KOPT-K1 (cell line): Measurements from ENCODE around the gene KEAP1.

Experiments used
- H3K27ac ChIP-seq: fragments of 200-600 bp; sonication (generic); 2 replicates; pipeline ENCODE4 v1.5.1; 2016; ENCODE audit warnings: antibody characterized with exemption, mild to moderate bottlenecking, low read depth, low read length; ENCODE audit not compliant: poor library complexity, severe bottlenecking
- H3K36me3 ChIP-seq: fragments of 200-600 bp; sonication (generic); 2 replicates; pipeline ENCODE4 v1.5.1; 2017; ENCODE audit warnings: antibody characterized with exemption, mild to moderate bottlenecking, low read length, moderate library complexity; ENCODE audit not compliant: insufficient read depth
- H3K9me3 ChIP-seq: fragments of 200-600 bp; sonication (generic); 2 replicates; pipeline ENCODE4 v1.5.1; 2017; ENCODE audit warnings: antibody characterized with exemption, low read length, mild to moderate bottlenecking; ENCODE audit not compliant: insufficient read depth, poor library complexity, severe bottlenecking

KEAP1 gene

GRCh38 chr19:10516064-10516385 is 12.9 kb upstream of the KEAP1 start:
- H3K36me3 ChIP-seq, result no peaks in the 10 kb centered on the region
- no peak overlapping the region for H3K27ac ChIP-seq
- no peaks in the 10 kb centered on the region for H3K9me3 ChIP-seq

GRCh38 chr19:10514211-10515145 is 11.3 kb upstream of the KEAP1 start:
- Histone ChIP-seq H3K9me3 (no peaks in the 10 kb centered on the region), H3K36me3 (no peaks in the 10 kb centered on the region), H3K27ac (no peak overlapping the region)

- Histone ChIP-seq H3K27ac (no peak overlapping the region), H3K9me3 (no peaks in the 10 kb centered on the region), H3K36me3 (no peaks in the 10 kb centered on the region)
These were observed 10.1 kb upstream of the KEAP1 start for GRCh38 chr19:10513223-10513622.

- Histone ChIP-seq H3K36me3 (no peaks in the 10 kb centered on the region), H3K27ac (no peak overlapping the region), H3K9me3 (no peaks in the 10 kb centered on the region)
These were observed 7.2 kb upstream of the KEAP1 start for GRCh38 chr19:10510301-10510802.

GRCh38 chr19:10508707-10509106 is 5.6 kb upstream of the KEAP1 start:
- Histone ChIP-seq H3K9me3 (no peaks in the 10 kb centered on the region), H3K27ac (no peak overlapping the region), H3K36me3 (no peaks in the 10 kb centered on the region)

GRCh38 chr19:10508036-10508435 is 4.9 kb upstream of the KEAP1 start:
- Histone ChIP-seq H3K36me3 (no peaks in the 10 kb centered on the region), H3K9me3 (no peaks in the 10 kb centered on the region), H3K27ac (no peak overlapping the region)

GRCh38 chr19:10505583-10506229 is 2.5 kb upstream of the KEAP1 start:
- no peak overlapping the region for H3K27ac ChIP-seq

GRCh38 chr19:10502524-10503001 is 593 bp downstream of the KEAP1 start:
- Histone ChIP-seq H3K36me3 (peaks cover 29% of the 10 kb centered on the region), H3K9me3 (no peaks in the 10 kb centered on the region), H3K27ac (peak overlapping the region; percentile 94)

More at GRCh38 chr19:10505583-10506229, 2.5 kb upstream of the KEAP1 start:
- Histone ChIP-seq H3K9me3 (no peaks in the 10 kb centered on the region), H3K36me3 (no peaks in the 10 kb centered on the region)

GRCh38 chr19:10501971-10502523 is 1.1 kb downstream of the KEAP1 start:
- Histone ChIP-seq H3K36me3 (peaks cover 35% of the 10 kb centered on the region), H3K27ac (peak overlapping the region; percentile 94), H3K9me3 (no peaks in the 10 kb centered on the region)

- Histone ChIP-seq H3K27ac (no peak overlapping the region), H3K9me3 (no peaks in the 10 kb centered on the region), H3K36me3 (peaks cover 53% of the 10 kb centered on the region)
These were observed 2.9 kb downstream of the KEAP1 start for GRCh38 chr19:10500247-10500592.

- Histone ChIP-seq H3K9me3 (no peaks in the 10 kb centered on the region), H3K36me3 (peaks cover 58% of the 10 kb centered on the region), H3K27ac (no peak overlapping the region)
These were observed 3.5 kb downstream of the KEAP1 start for GRCh38 chr19:10499550-10500246.

- no peak overlapping the region for H3K27ac ChIP-seq
- no peaks in the 10 kb centered on the region for H3K9me3 ChIP-seq
- H3K36me3 ChIP-seq, result peaks cover 72% of the 10 kb centered on the region
These were observed 5.8 kb downstream of the KEAP1 start for GRCh38 chr19:10497371-10497770.

GRCh38 chr19:10491472-10492047 is 11.6 kb downstream of the KEAP1 start:
- peaks cover 83% of the 10 kb centered on the region for H3K36me3 ChIP-seq
- no peaks in the 10 kb centered on the region for H3K9me3 ChIP-seq
- no peak overlapping the region for H3K27ac ChIP-seq

- Histone ChIP-seq H3K36me3 (peaks cover 55% of the 10 kb centered on the region), H3K9me3 (no peaks in the 10 kb centered on the region), H3K27ac (no peak overlapping the region)
These were observed 16.6 kb downstream of the KEAP1 start for GRCh38 chr19:10486551-10486950.
